ENCODE data around the gene FAIM.
"Not testable (repeated sequence)": the region's sequence is repeated elsewhere in the genome, so short reads cannot be mapped to it uniquely, and the experiment has no call there.

The FAIM gene

DNA sequence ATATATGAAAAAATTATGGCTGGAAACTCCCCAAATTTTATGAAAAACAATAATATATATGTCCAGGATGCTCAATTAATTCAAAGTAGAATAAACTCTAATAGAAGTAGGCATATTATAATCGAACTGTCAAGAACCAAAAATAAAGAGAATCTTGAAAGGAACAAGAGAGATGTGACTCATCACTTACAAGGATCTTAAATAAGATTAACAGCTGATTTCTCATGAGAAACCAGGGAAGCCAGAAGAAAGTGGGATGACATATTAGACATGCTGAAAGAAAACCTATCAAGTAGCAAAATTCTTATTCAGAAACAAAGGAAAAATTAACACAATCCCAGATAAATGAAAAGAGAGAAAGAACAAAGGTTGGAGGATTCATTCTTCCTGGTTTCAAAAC lies 66.8 kb downstream of the FAIM start:
- no peak for DNase-seq (ENCODE audit: low spot score)
- in situ Hi-C loops (cut with MboI; ENCODE audit: low pct_unique_long_range_greater_than_20kb, low sequenced_read_pairs, unreplicated experiment), result no loop called here
- TF ChIP-seq, protein P1, sequence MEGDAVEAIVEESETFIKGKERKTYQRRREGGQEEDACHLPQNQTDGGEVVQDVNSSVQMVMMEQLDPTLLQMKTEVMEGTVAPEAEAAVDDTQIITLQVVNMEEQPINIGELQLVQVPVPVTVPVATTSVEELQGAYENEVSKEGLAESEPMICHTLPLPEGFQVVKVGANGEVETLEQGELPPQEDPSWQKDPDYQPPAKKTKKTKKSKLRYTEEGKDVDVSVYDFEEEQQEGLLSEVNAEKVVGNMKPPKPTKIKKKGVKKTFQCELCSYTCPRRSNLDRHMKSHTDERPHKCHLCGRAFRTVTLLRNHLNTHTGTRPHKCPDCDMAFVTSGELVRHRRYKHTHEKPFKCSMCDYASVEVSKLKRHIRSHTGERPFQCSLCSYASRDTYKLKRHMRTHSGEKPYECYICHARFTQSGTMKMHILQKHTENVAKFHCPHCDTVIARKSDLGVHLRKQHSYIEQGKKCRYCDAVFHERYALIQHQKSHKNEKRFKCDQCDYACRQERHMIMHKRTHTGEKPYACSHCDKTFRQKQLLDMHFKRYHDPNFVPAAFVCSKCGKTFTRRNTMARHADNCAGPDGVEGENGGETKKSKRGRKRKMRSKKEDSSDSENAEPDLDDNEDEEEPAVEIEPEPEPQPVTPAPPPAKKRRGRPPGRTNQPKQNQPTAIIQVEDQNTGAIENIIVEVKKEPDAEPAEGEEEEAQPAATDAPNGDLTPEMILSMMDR (IDR thresholded peaks at IDR 0.05; ENCODE audit: extremely low read depth, insufficient read depth, missing control alignments), result no peak

DNA sequence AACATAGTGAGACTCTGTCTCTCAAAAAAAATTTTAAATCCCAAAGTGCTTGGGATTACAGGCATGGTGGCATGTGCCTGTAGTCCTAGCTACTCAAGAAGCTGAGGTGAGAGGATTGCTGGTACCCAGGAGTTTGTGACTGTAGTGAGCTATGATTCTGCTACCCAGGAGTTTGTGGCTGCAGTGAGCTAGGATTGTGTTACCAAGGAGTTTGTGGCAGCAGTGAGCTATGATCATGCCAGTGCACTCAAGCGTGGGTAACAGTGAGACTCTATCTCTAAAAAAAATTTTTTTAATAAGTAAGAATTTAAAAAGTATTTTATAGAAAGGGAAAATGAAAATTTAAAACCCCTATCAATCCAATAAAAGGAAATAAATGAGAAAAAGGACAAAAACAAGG lies 69.5 kb downstream of the FAIM start:
- DNase-seq (ENCODE audit: low spot score), result no peak
- TF ChIP-seq, protein P1 (IDR thresholded peaks at IDR 0.05; ENCODE audit: extremely low read depth, insufficient read depth, missing control alignments), result no peak
- in situ Hi-C loops (cut with MboI; ENCODE audit: low pct_unique_long_range_greater_than_20kb, low sequenced_read_pairs, unreplicated experiment), result no loop called here

DNA sequence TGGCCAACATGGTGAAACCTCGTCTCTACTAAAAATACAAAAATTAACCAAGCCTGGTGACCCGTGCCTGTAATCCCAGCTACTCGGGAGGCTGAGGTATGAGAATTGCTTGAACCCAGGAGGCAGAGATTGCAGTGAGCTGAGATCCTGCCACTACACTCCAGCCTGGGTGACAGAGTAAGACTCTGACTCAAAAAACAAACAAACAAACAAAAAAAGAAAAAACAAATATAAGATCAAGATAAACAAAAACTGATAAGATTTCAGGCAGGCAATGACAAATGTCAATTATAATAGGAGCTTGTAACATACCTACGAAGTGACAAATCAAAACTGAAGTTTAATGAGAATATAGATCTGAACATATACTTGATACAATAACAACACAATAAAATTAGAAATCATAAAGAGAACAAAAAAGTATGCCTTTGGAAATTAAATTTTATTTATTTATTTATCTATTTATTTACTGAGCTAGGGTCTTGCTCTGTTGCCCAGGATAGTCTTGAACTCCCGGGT lies 70.4 kb downstream of the FAIM start:
- in situ Hi-C loops (cut with MboI; ENCODE audit: low pct_unique_long_range_greater_than_20kb, low sequenced_read_pairs, unreplicated experiment), result no loop called here
- TF ChIP-seq, protein P1 (IDR thresholded peaks at IDR 0.05; ENCODE audit: extremely low read depth, insufficient read depth, missing control alignments), result no peak
- no peak for DNase-seq (ENCODE audit: low spot score)

DNA sequence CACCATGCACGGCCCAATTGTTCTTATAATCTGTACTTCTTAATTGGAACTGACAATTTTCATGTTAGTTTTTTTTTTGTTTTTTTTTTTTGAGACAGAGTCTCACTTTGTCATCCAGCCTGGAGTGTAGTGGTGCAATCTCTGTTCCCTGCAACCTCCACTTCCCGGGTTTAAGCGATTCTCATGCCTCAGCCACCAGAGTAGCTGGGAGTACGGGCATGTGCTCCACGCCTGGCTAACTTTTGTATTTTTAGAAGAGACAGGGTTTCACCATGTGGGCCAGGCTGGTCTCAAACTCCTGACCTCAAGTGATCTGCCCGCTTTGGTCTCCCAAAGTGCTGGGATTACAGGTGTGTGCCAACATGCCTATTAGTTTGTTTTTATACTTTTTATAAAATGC lies 72.4 kb downstream of the FAIM start:
- in situ Hi-C loops (cut with MboI; ENCODE audit: low pct_unique_long_range_greater_than_20kb, low sequenced_read_pairs, unreplicated experiment); DNase-seq (ENCODE audit: low spot score): not testable (repeated sequence)

DNA sequence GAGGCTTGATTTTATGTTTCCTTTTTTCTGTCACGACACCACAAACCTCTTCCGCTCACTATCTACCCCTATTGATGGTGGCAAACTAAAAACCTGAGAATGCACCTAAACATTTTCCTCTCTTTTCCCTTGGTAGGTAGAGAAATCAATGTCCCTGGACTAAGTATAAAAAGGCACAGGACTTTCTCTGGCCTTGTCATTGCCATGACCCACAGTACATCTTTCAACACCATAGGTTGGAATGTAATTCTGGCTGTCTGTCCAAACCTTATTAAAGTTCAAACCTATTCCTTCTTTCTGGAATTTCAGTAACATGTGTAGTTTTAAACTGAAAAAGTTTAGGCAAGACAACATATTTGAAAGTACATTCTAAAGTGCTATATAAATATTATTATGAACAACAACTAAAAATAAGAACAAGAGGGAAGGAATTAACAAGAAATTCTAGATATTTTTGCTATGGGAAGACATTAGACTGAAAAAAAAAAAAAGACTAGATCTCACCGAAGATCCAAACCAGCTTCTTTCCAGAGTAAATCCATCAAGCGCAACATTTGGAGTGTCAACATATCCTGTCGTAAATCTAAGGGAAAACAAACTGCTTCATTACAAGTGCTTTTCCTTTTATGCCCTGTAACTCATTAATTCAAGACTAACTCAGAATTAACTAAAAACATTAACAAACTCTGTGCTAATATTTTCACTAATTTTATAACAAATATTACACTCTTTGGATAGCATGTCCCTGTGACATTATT lies 73.1 kb downstream of the FAIM start:
- TF ChIP-seq, protein P1 (IDR thresholded peaks at IDR 0.05; ENCODE audit: extremely low read depth, insufficient read depth, missing control alignments), result no peak
- no peak for DNase-seq (ENCODE audit: low spot score)
- in situ Hi-C loops (cut with MboI; ENCODE audit: low pct_unique_long_range_greater_than_20kb, low sequenced_read_pairs, unreplicated experiment), result no loop called here

DNA sequence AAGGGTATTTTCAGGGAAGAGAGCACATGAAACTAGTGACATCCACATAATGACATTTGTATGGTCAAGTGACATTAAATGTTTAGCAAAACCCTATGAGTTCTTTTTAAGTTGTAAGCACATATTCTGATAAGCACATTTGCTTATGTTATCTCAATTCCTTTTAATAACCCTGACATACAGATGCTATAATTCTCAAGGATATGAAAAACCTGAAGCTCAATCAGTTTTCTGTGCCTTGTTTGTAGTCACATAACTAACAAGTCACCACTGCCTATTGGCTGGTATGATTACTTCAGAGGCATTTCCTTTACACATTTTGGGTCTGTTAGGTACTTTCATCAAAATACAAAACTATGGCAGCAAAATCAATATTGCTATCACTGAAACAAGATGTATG lies 74.1 kb downstream of the FAIM start:
- TF ChIP-seq, protein P1 (IDR thresholded peaks at IDR 0.05; ENCODE audit: extremely low read depth, insufficient read depth, missing control alignments), result no peak
- DNase-seq (ENCODE audit: low spot score), result no peak
- in situ Hi-C loops (cut with MboI; ENCODE audit: low pct_unique_long_range_greater_than_20kb, low sequenced_read_pairs, unreplicated experiment), result no loop called here

Data from GM13977 (cell line).